ENCODE measurements around the gene OSGIN1.

Gene OSGIN1

DNA sequence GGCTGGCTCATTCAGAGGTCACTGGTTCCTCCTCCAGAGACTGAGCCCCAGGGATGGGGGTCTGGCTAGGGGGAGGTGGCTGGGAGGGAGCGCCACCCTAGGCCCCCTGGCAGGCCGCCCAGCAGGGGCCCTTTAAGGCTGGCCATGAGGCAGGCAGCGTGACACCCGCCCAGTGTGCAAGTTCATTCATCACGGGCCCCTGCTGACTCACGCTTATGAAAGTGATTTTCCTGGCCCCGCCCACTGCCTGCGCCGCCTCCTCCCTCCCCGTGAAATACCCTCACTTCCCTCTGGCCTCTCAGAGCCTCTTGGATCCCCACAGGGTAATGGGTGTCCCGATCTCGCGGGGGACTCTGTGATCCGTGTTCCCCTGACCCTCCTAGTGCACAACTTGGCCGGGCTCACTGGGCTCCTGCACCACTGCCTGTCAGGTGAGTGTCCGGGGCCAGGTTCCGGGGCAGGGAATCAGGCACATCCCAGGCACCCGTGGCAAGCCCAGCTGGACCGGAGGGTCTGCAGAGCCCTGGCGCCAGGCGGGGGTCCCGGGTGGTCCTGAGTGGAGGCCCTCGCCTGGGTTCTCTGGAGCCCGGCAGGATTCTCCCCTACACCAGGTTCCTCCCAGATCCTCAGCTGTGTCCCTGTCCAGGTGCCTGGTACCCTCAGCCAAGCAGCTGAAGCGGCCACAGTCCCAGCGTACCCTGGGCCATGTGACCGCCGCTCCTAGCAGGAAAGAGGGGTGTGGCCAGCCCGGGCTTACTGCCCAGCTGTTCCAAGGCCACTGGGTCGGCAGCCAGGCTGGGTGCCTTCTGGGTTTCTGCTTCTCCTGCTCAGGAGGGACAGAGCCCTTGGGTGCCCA lies at the start of gene OSGIN1:
TSS of gene OSGIN1 (plus strand) at position 301 of the 856 bp plus-strand sequence. CDS start 4,432 bp downstream, outside the sequence.
- DNase-seq = peak; percentile 93

GRCh38 chr16:83903751-83904150 lies 49.3 kb upstream of the OSGIN1 start:
- no peak for DNase-seq

- no peak for DNase-seq
Measured at GRCh38 chr16:83906683-83907082, 46.4 kb upstream of the OSGIN1 start.

GRCh38 chr16:83907111-83907510 lies 45.9 kb upstream of the OSGIN1 start:
- no peak for DNase-seq

- no peak for DNase-seq
Measured at GRCh38 chr16:83907631-83908250, 45.3 kb upstream of the OSGIN1 start.

- no peak for DNase-seq
Measured at GRCh38 chr16:83908798-83909197, 44.2 kb upstream of the OSGIN1 start.

DNA sequence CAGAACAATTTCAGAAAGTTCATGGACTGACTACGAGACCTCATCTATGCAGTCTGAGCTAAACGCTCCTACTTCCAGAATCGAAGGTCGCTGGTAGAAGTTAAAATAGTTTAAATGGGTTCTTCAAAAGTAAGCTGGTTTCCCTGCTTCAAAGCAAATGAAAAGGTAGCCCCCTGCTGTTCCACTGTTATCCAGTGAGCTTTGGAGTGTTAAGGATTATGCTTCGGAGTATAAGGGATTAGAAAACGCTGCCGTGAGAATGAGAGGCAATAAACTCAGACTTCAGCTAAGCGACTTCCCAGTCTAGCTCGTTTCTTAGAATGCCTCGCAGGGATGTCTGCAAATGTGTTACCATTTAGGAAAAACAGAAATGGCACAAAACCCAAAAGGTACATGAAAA lies 41.8 kb upstream of the OSGIN1 start:
- no peak for DNase-seq

DNA sequence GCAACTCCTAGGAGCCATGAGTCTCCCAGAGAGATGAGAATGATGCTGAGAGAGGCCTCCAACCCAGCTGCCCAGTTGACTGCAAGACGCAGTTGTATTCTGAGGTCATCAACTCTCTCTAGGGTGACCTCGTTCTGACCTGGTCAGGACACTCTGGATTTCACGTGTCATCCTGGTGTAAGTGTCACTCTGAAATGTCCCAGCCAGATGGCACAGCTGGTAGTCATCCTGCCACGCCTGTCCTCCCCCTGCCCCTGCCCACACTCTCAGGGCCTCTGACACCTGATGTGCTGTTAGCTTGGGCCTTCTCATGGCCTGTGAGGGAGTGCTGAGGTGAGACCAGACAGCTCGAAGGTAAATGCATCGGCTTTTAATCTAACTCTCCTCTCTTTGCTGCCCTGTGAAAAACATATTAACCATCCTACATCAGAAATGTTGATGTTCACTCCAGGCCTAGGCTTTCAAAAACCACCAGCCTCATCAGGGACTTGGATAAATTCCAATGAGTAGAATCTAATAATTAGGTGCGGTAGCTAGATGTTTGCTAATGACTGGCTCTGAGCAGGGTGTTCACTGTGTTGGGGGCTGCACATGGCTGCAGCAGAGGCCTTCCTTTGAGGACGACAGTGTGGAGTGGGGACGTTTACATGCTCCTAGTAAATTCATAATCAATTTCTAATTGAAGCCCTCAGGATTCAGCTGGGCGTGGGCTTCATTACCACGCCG lies 40.4 kb upstream of the OSGIN1 start:
- DNase-seq = no peak

- DNase-seq = no peak
Measured at GRCh38 chr16:83913245-83913633, 39.8 kb upstream of the OSGIN1 start.

DNA sequence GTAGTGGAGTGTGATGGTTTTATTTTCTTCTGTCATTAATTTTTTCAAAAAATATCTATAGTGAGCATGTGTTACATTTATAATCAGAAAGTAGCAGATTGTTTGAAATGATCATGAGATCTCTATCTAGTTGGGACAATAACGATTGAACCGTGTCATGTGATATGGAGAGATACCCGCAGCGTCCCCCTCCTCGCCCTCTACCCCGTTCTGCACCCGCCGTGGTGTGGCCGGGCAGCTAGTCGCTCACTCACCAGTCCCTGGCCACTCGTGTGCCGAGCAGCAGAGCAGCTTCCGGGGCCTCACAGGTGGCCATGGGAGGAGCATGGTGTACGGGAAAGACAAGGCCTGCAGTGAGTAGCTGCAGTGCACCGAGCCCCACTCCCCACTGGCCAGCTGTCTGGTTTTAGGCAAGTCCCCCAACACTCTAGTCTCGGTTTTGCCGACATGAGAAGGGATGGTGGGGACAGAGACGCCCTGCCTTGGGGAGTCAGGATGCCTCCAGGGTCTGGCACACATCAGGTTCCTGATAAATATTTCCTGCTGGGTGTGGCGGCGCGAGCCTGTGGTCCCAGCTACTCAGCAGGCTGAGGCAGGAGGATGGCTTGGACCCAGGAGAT lies 38.8 kb upstream of the OSGIN1 start:
- no peak for DNase-seq

DNA sequence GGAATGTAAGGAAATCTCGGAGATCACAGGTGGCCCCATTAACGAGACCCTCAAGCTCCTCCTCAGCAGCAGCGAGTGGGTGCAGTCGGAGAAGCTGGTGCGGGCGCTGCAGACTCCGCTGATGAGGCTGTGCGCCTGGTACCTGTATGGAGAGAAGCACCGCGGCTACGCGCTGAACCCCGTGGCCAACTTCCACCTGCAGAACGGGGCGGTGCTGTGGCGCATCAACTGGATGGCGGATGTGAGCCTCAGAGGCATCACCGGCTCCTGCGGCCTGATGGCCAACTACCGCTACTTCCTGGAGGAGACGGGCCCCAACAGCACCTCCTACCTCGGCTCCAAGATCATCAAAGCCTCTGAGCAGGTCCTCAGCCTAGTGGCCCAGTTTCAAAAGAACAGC lies 38.0 kb upstream of the OSGIN1 start:
- no peak for DNase-seq

GRCh38 chr16:83915491-83915890 lies 37.5 kb upstream of the OSGIN1 start:
- no peak for DNase-seq

- DNase-seq = no peak
Measured at GRCh38 chr16:83917152-83918120, 35.6 kb upstream of the OSGIN1 start.

GRCh38 chr16:83920894-83921491 lies 32.0 kb upstream of the OSGIN1 start:
- DNase-seq = no peak

- DNase-seq = no peak
Measured at GRCh38 chr16:83923581-83924365, 29.3 kb upstream of the OSGIN1 start.

- no peak for DNase-seq
Measured at GRCh38 chr16:83924686-83925085, 28.4 kb upstream of the OSGIN1 start.

DNA sequence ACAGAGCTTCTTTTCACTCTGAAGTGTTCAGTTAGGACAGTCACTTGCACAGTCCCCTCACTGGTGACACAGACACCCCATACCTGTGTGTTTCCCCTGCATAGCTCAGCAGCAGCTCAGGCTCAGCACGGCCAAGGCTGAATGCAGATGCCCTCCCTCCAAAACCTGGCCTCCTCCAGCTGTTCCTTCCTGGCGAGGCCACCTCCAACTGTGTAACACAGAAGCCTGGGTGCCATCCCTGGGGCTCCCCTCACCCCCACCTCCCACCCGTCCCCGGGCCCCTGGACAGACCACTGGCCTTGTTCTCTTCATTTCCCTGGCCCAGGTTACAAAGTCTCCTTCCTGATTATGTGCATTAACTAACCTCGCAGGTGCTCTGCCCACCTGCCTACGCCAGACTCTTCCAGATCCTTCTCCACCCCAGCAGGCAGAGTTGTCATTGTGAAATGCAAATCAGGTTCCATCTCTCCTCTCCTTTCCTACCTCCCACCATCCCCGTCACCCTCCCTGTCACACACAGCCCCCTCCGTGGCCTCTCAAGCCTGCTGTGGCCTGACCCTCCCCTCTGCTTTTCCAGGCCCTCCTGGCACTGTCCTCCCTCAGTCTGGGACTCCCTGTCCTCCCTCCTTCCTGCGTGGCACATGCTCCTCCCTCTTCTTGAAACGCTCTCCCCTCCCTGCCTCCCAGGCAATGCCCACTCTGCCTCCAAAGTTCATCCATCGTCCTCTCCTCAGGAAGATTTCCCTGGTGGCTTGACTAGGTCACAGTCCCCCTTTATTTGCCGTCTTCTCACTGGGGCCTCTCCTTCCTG lies 27.7 kb upstream of the OSGIN1 start:
- no peak for DNase-seq

DNA sequence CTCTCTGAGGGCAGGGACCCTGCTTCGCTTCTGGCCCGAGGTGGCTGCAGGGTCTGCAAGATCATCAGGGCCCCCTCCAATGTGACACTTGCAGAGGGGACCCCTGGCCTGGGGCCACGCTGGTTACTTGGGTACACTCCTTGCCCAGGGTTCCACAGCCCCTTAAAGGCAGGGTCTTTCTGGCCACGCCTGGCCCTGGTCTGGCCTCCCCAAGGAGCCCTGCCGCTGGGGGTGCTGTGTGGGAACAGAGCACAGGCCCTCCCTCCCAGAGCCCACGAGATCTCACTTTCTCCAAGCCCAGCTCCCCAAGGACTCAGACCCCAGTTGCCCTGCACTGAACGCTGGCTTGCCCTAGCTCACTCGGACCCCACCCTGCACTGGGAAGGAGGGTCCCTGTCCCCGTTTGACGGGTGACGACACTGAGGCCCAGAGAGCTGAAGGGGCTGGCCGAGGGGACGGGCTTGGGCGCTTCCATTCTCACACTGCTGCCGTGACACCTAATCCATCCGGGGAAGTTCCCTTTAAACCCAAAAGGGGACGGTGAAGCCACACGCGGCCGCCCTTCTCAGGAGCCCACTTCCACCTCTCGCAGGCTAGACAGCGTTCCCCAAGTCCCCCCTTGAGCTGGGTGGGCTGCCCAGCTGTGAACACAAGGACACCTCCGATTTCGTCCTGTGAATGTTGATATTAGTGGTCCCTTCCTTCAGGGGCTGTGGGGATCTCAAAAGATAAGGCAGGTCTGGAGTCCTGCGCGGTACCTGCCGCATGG lies 26.9 kb upstream of the OSGIN1 start:
- DNase-seq = no peak
